GM19324 (cell line): ENCODE results near the gene LRP4.

Source experiments
- ATAC-seq: cut with Tn5 transposase; IDR thresholded peaks from one replicate; pipeline ENCODE4 v1.9.1; 2021; ENCODE audit warnings: mild to moderate bottlenecking, moderate library complexity; ENCODE audit not compliant: unreplicated experiment, low FRiP score

LRP4 gene

GRCh38 chr11:46894961-46895360 lies 23.4 kb downstream of the LRP4 start:
- ATAC-seq = no peak

DNA sequence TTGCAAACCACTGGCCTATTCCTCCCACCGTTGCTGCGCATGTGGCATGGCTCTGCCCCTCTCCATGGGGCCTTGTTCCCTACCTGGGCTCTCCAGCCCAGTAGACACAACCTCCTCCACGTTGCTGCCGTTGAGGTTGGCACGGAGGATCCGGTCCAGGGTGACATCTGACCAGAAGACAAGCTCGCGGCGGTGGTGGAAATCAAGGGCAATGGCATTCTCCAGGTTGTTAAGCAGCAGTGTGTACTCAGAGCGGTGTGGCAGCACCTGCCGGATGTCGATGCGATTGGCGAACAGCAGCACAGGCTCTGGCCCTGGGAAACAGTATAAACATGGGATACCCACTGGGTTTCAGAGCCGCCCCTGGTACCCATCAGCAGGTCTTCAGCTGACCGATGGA lies 23.8 kb downstream of the LRP4 start:
- no peak for ATAC-seq

GRCh38 chr11:46892838-46893237 lies 25.5 kb downstream of the LRP4 start:
- ATAC-seq = no peak

- no peak for ATAC-seq
Observed at GRCh38 chr11:46892109-46892508, 26.2 kb downstream of the LRP4 start.

GRCh38 chr11:46890665-46891064 lies 27.7 kb downstream of the LRP4 start:
- no peak for ATAC-seq

GRCh38 chr11:46889689-46890475 lies 28.5 kb downstream of the LRP4 start:
- no peak for ATAC-seq

- no peak for ATAC-seq
Observed at GRCh38 chr11:46889251-46889650, 29.1 kb downstream of the LRP4 start.

- no peak for ATAC-seq
Observed at GRCh38 chr11:46888636-46889035, 29.7 kb downstream of the LRP4 start.

GRCh38 chr11:46886211-46886610 lies 32.1 kb downstream of the LRP4 start:
- ATAC-seq = no peak

DNA sequence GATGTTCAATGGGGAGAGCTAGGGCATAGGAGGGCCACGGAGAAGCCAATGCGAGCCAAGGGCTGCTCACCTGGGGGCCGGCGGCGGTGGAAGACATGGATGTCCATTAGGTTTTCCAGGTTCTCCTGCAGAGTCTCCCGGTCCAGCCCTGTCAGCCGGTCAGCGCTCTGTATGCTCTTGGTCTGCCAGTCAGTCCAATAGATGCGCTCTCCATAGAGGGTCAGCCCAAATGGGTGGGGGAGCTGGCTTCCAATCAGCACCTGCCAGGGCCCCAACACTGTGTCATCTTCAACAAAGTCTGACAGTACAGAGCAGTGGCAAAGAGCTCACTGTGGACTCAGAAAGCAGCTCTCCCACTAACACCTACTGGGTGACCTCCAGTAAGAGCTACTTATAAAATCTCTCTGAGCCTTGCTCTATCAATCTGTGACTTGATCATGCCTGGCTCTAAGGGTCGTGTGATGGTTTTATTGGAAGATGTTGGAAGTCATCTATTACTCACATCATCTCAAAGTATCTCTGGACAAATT lies 39.2 kb downstream of the LRP4 start:
- ATAC-seq = no peak

DNA sequence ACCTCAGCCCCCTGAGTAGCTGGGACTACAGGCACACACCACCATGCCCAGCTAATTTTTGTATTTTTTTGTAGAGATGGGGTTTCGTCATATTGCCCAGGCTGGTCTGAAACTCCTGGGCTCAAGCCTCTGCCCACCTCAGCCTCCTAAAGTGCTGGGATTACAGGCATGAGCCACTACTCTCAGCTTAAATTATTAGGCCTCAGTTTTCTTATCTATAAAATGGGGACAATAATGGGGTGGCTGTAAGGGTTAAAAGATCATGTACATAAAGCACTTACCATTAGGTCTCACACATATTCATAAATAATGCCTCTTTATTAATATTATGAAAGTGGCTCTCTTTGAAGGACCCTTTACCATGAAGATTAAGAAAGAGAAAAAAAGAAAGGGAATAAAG lies 40.8 kb downstream of the LRP4 start:
- ATAC-seq = no peak

GRCh38 chr11:46876471-46876870 lies 41.9 kb downstream of the LRP4 start:
- ATAC-seq = no peak

- ATAC-seq = no peak
Observed at GRCh38 chr11:46874586-46874985, 43.8 kb downstream of the LRP4 start.

GRCh38 chr11:46868912-46869311 lies 49.4 kb downstream of the LRP4 start:
- ATAC-seq = no peak

GRCh38 chr11:46865340-46865739 lies 53.0 kb downstream of the LRP4 start:
- ATAC-seq = no peak

DNA sequence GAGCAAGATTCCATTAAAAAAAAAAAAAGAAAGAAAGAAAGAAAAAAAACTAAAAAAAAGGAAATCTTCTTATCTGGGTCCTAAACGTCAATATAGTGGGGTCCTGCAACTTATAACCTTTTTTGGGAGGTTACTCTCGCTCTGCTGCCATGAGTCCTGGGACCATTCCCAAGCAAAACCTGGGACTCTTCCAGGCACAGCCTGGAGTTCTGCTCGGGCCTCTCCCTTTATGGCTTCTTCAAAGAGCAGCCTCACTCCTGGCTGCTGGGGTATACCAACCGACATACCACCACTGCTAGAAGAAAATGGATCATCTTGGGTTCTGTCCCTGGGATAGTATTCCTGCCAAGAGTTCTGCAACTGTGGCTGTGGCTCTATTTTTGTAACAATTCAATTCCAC lies 58.1 kb downstream of the LRP4 start:
- ATAC-seq = no peak

GRCh38 chr11:46858920-46859546 lies 59.3 kb downstream of the LRP4 start:
- ATAC-seq = no peak

DNA sequence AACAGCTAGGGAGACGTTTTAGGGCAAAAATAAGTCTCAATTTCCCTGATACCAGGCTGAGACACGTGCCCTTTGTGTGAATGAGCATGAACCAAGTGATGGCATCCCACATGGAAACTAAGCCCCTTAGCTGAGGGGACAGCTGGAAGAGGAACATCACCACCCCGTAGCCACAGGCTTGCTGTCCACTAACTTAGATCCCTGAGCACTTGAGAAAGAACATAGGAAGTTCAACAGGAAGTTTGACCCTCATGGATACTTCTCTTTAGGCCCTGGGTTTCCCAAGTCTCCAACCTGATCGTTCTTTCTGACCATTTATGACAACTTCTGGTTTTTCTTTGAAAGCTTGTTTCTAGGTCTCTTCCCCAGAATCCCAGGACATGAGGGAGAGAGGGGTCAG lies 60.7 kb downstream of the LRP4 start:
- no peak for ATAC-seq

DNA sequence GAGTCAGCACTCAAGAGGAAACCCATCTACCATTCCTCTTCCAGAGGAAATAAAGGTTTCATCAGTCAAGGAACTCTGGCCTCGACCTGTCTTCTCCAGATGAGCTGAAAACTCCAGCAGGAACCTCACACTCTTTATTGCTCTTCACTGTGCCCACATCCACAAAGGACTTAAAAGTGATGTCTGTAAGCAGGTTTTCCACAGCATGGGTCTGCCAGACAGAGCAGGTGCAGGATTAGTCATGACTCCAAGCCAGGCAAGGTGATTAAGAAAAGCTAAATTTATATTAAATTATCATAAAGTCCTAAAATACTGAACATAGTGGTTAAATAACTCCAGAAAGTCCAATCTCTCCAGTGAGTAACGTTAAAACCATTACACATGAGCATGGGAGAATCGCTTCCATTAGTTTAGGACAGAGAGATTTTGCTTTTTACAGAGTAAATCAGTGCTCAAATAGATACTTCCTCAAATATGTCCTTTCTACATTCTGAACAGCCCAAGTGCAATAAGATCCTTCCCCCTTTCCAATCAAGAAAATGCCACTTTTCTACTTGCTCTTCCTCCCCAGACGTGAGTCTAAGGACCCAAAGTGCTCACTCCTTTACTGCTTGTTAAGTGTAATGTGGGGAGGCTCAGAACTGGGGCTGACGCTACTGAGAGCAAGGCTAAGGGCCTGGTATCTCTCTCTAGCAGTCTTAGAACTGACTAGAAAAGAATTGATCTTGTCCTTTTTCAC lies 61.6 kb downstream of the LRP4 start:
- no peak for ATAC-seq

DNA sequence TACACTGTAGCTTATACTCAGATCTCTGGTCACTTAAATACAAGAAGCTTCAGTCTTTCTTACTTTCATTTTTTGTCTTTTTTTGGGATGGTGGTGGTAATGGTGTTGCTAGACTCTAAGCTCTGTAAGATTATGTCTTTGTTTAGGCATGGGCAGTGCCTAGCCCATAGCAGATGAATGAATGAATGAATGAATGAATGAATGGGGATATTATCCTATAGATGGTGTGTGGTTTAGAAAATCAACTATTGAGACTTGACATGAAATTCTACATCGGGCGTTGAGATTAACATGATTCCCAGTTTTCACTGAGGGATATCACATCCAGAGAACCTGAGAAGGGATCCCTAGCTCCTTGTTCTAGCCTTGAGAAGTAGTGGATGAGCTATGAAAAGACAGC lies 62.5 kb downstream of the LRP4 start:
- no peak for ATAC-seq

GRCh38 chr11:46855167-46855566 lies 63.2 kb downstream of the LRP4 start:
- no peak for ATAC-seq
